Measurements from ENCODE around the gene RAB10.

The RAB10 gene

GRCh38 chr2:26170795-26171194 is 136.9 kb downstream of the RAB10 start:
- H3K4me3 ChIP-seq (ENCODE audit: low read depth, low read length) = no peak overlapping the region
- TF ChIP-seq CTCF (IDR thresholded peaks at IDR 0.05; ENCODE audit: low read depth, low read length) (no peak), POLR2A (IDR thresholded peaks at IDR 0.05; ENCODE audit: extremely low read depth, insufficient read length) (no peak), MYC (IDR thresholded peaks at IDR 0.05; ENCODE audit: low read depth, low read length) (no peak), MAX (IDR thresholded peaks at IDR 0.05; ENCODE audit: low read depth, low read length) (no peak)
- no peak for DNase-seq (ENCODE audit: low read depth)

- TF ChIP-seq MAX (IDR thresholded peaks at IDR 0.05; ENCODE audit: low read depth, low read length) = no peak
- no peak for TF ChIP-seq POLR2A (IDR thresholded peaks at IDR 0.05; ENCODE audit: extremely low read depth, insufficient read length)
- no peak for TF ChIP-seq MYC (IDR thresholded peaks at IDR 0.05; ENCODE audit: low read depth, low read length)
- no peak for TF ChIP-seq CTCF (IDR thresholded peaks at IDR 0.05; ENCODE audit: low read depth, low read length)
- no peak for DNase-seq (ENCODE audit: low read depth)
- H3K4me3 ChIP-seq (ENCODE audit: low read depth, low read length) = no peak overlapping the region
These were observed 138.4 kb downstream of the RAB10 start for GRCh38 chr2:26172189-26172870.

GRCh38 chr2:26172871-26173775 is 139.2 kb downstream of the RAB10 start, which contains the start of gene GAREM2:
TSS of gene GAREM2 (plus strand) at chr2:26173088. CDS start at chr2:26173221, 133 bp downstream.
- DNase-seq (ENCODE audit: low read depth) = no peak
- no peak within 1 kb of the TSS for H3K4me3 ChIP-seq (ENCODE audit: low read depth, low read length)
- TF ChIP-seq CTCF (IDR thresholded peaks at IDR 0.05; ENCODE audit: low read depth, low read length) (no peak), MAX (IDR thresholded peaks at IDR 0.05; ENCODE audit: low read depth, low read length) (no peak), MYC (IDR thresholded peaks at IDR 0.05; ENCODE audit: low read depth, low read length) (no peak), POLR2A (IDR thresholded peaks at IDR 0.05; ENCODE audit: extremely low read depth, insufficient read length) (no peak)

- no peak for DNase-seq (ENCODE audit: low read depth)
- H3K4me3 ChIP-seq (ENCODE audit: low read depth, low read length) = no peak overlapping the region
- TF ChIP-seq POLR2A (IDR thresholded peaks at IDR 0.05; ENCODE audit: extremely low read depth, insufficient read length) = no peak
- TF ChIP-seq MYC (IDR thresholded peaks at IDR 0.05; ENCODE audit: low read depth, low read length) = no peak
- no peak for TF ChIP-seq MAX (IDR thresholded peaks at IDR 0.05; ENCODE audit: low read depth, low read length)
- TF ChIP-seq CTCF (IDR thresholded peaks at IDR 0.05; ENCODE audit: low read depth, low read length) = no peak
These were observed 140.0 kb downstream of the RAB10 start for GRCh38 chr2:26173776-26174482.

- TF ChIP-seq CTCF (IDR thresholded peaks at IDR 0.05; ENCODE audit: low read depth, low read length) (no peak), MYC (IDR thresholded peaks at IDR 0.05; ENCODE audit: low read depth, low read length) (no peak), POLR2A (IDR thresholded peaks at IDR 0.05; ENCODE audit: extremely low read depth, insufficient read length) (no peak), MAX (IDR thresholded peaks at IDR 0.05; ENCODE audit: low read depth, low read length) (no peak)
- no peak for DNase-seq (ENCODE audit: low read depth)
- no peak overlapping the region for H3K4me3 ChIP-seq (ENCODE audit: low read depth, low read length)
These were observed 141.0 kb downstream of the RAB10 start for GRCh38 chr2:26174691-26175465.

All from NB4 (cell line).